HepG2 (cell line): ENCODE results near the gene SCN9A. TPM values are rescaled to one million over a fixed set of nuclear protein-coding genes. Genes with fewer than 3 reads are reported as not detected.

Source experiments
- ARNTL ChIP-seq: sonication (generic); formaldehyde crosslinking; IDR thresholded peaks from 2 replicates; pipeline ENCODE4 v1.4.0; 2020; ENCODE audit warnings: mild to moderate bottlenecking, missing genetic modification reagents
- FOXO1 ChIP-seq: sonication (generic); formaldehyde crosslinking; IDR thresholded peaks from 2 replicates; pipeline ENCODE4 v1.4.0; 2020; ENCODE audit warnings: missing genetic modification reagents
- FOXP4 ChIP-seq: sonication (generic); formaldehyde crosslinking; IDR thresholded peaks from 2 replicates; pipeline ENCODE4 v1.4.0; 2020; ENCODE audit warnings: missing genetic modification reagents
- HNF4G ChIP-seq, 2 experiments: sonication (generic) in 1 of 2; formaldehyde crosslinking in 1 of 2; IDR thresholded peaks; 2 replicates each; pipeline versions ENCODE4 v1.4.0 to v1.6.1; 2011 to 2020; ENCODE audit warnings: borderline replicate concordance in 2 of 2, low read depth in 2 of 2, mild to moderate bottlenecking in 2 of 2, low read length in 1 of 2, missing genetic modification reagents in 1 of 2, moderate library complexity in 1 of 2
- MTA1 ChIP-seq: sonication (generic); formaldehyde crosslinking; IDR thresholded peaks from 2 replicates; pipeline ENCODE4 v1.4.0; 2020; ENCODE audit warnings: missing genetic modification reagents, mild to moderate bottlenecking, borderline replicate concordance
- NFIC ChIP-seq: IDR thresholded peaks from 2 replicates; pipeline ENCODE4 v1.6.1; 2012; ENCODE audit warnings: mild to moderate bottlenecking, low read length, inconsistent platforms
- REST ChIP-seq, 2 experiments: IDR thresholded peaks; 2 replicates each; pipeline ENCODE4 v1.6.1; 2011 to 2012; ENCODE audit warnings: low read length in 2 of 2, borderline replicate concordance in 1 of 2, low read depth in 1 of 2, mild to moderate bottlenecking in 1 of 2, moderate library complexity in 1 of 2
- SATB2 ChIP-seq: sonication (generic); formaldehyde crosslinking; IDR thresholded peaks from 2 replicates; pipeline ENCODE4 v1.5.0; 2020; ENCODE audit warnings: missing genetic modification reagents
- ZBTB42 ChIP-seq: sonication (generic); formaldehyde crosslinking; IDR thresholded peaks from 2 replicates; pipeline ENCODE4 v1.5.0; 2020; ENCODE audit warnings: mild to moderate bottlenecking, missing genetic modification reagents
- ZKSCAN5 ChIP-seq: sonication (generic); formaldehyde crosslinking; IDR thresholded peaks from 2 replicates; pipeline ENCODE4 v1.5.1; 2020; ENCODE audit warnings: mild to moderate bottlenecking, missing genetic modification reagents
- ZNF234 ChIP-seq: sonication (generic); formaldehyde crosslinking; conservative IDR thresholded peaks from 2 replicates; pipeline ENCODE4 v1.5.1; 2020; ENCODE audit warnings: mild to moderate bottlenecking, missing genetic modification reagents
- ZNF33A ChIP-seq: sonication (generic); formaldehyde crosslinking; IDR thresholded peaks from 2 replicates; pipeline ENCODE4 v1.5.1; 2020; ENCODE audit warnings: missing genetic modification reagents, mild to moderate bottlenecking, moderate library complexity, borderline replicate concordance
- ZNF496 ChIP-seq: sonication (generic); formaldehyde crosslinking; IDR thresholded peaks from 2 replicates; pipeline ENCODE4 v1.8.1; 2023; ENCODE audit warnings: mild to moderate bottlenecking, moderate library complexity, missing genetic modification reagents; ENCODE audit not compliant: insufficient replicate concordance
- ZNF512B ChIP-seq: sonication (generic); formaldehyde crosslinking; IDR thresholded peaks from 2 replicates; pipeline ENCODE4 v1.5.1; 2020; ENCODE audit warnings: missing genetic modification reagents, mild to moderate bottlenecking, borderline replicate concordance
- ZNF564 ChIP-seq: sonication (generic); formaldehyde crosslinking; IDR thresholded peaks from 2 replicates; pipeline ENCODE4 v1.8.1; 2023; ENCODE audit warnings: mild to moderate bottlenecking, missing genetic modification reagents
- ZNF7 ChIP-seq: IDR thresholded peaks from 2 replicates; pipeline ENCODE4 v1.6.1; 2016; ENCODE audit warnings: missing biosample characterization, missing genetic modification reagents
- ZNF761 ChIP-seq: sonication (generic); formaldehyde crosslinking; conservative IDR thresholded peaks from 2 replicates; pipeline ENCODE4 v1.4.0; 2020; ENCODE audit warnings: mild to moderate bottlenecking, missing genetic modification reagents
- polyA plus RNA-seq, 8 experiments: library from polyadenylated mRNA; depleted of rRNA in 3 of 8; stranded (reverse) in 7 of 8; unstranded in 1 of 8; fragments of >200 nt; fragmentation: Illumina TruSeq in 4 of 8; extraction: Trizol in 4 of 8; gene quantifications; 2 replicates each; pipeline versions ENCODE4 v1.2.1 to v1.2.3, GENCODE V29; 2011 to 2016; ENCODE audit warnings: low read depth in 4 of 8, missing spikeins in 1 of 8, mixed read lengths in 1 of 8; ENCODE audit not compliant: insufficient read depth in 1 of 8
- total RNA-seq, 5 experiments: library from RNA; depleted of rRNA; stranded (reverse); fragments of >200 nt; fragmentation: Illumina TruSeq; extraction: Trizol; gene quantifications; 2 replicates each; pipeline ENCODE4 v1.2.3, GENCODE V29; 2016; ENCODE audit warnings: low read depth in 1 of 5
- TF ChIP-seq, protein P1 (sequence below): fragments of 450-650 bp; IDR thresholded peaks from 2 replicates; pipeline ENCODE4 v1.6.1; 2017; ENCODE audit warnings: mild to moderate bottlenecking

SCN9A gene
- total and polyA plus RNA-seq, 2 of the 13 experiments (the other 11 are each of a cell fraction or from before 2014, with no cell fraction given) = 15.3 to 24.3 TPM

DNA sequence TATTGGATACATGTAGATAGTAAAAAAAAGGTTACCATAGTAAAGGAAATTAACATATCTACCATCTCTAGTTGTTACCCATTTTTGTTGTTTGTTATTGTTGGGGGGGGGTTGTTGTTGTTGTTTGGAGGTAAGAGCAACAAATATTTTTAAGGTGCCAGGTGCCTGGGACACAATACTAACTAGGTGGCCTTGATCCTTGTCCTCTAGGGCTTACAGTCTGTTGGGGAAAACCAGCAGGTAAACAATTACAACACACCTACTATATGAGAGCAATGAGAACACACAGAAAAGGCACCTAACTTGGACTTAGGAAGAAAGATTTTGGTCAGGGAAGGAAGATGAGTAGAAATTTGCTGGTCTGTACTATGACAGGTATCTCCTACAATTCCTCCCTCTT, 46.3 kb downstream of the SCN9A start (continued):
- TF ChIP-seq FOXP4 (peak; percentile 100), ZNF564 (peak; percentile 53; the same call in 1 of the 2 replicates), NFIC (peak; percentile 75), ARNTL (CRISPR knock-in tag) (no peak), MTA1 (CRISPR knock-in tag) (no peak; the same call in 1 of the 2 replicates), ZNF234 (CRISPR knock-in tag) (no peak), REST (IDR thresholded peaks at IDR 0.05; ENCODE audit: borderline replicate concordance in 1 of 2, low read depth in 1 of 2, low read length in 2 of 2) (no peak), FOXO1 (CRISPR knock-in tag) (peak; percentile 95; the same call in 1 of the 2 replicates), SATB2 (no peak), ZNF7 (no peak), ZNF512B (CRISPR knock-in tag) (no peak), ZBTB42 (CRISPR knock-in tag) (no peak), HNF4G (IDR thresholded peaks at IDR 0.05; ENCODE audit: borderline replicate concordance, low read depth, low read length) (peak; percentile 87), HNF4G (CRISPR knock-in tag; IDR thresholded peaks at IDR 0.05; ENCODE audit: borderline replicate concordance, low read depth) (peak; percentile 93), ZKSCAN5 (CRISPR knock-in tag) (no peak), ZNF33A (CRISPR knock-in tag) (peak; percentile 53; the same call in 1 of the 2 replicates), ZNF496 (CRISPR knock-in tag) (no peak), ZNF761 (CRISPR knock-in tag) (no peak)
- TF ChIP-seq, protein P1, sequence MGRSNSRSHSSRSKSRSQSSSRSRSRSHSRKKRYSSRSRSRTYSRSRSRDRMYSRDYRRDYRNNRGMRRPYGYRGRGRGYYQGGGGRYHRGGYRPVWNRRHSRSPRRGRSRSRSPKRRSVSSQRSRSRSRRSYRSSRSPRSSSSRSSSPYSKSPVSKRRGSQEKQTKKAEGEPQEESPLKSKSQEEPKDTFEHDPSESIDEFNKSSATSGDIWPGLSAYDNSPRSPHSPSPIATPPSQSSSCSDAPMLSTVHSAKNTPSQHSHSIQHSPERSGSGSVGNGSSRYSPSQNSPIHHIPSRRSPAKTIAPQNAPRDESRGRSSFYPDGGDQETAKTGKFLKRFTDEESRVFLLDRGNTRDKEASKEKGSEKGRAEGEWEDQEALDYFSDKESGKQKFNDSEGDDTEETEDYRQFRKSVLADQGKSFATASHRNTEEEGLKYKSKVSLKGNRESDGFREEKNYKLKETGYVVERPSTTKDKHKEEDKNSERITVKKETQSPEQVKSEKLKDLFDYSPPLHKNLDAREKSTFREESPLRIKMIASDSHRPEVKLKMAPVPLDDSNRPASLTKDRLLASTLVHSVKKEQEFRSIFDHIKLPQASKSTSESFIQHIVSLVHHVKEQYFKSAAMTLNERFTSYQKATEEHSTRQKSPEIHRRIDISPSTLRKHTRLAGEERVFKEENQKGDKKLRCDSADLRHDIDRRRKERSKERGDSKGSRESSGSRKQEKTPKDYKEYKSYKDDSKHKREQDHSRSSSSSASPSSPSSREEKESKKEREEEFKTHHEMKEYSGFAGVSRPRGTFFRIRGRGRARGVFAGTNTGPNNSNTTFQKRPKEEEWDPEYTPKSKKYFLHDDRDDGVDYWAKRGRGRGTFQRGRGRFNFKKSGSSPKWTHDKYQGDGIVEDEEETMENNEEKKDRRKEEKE = no peak
